Cerebellar nuclear complex (tissue), 1 donor: Measurements from ENCODE around the gene SCAMP2.
"Not testable (repeated sequence)": the region's sequence is repeated elsewhere in the genome, so short reads cannot be mapped to it uniquely, and the experiment has no call there.

Experiments used
- DNase-seq, 2 experiments: peaks; one replicate each; lab custom pipeline; 2025; lab: John Stamatoyannopoulos, UW

Gene SCAMP2

GRCh38 chr15:74890665-74890960 is 17.4 kb upstream of the SCAMP2 start:
- DNase-seq, result no peak

- DNase-seq, result peak; percentile 11 to 59
Measured at GRCh38 chr15:74889883-74890664, 16.9 kb upstream of the SCAMP2 start, which contains the start of gene MPI. MPI (plus strand) TSS chr15:74890042; CDS start chr15:74890074, 32 bp downstream.

GRCh38 chr15:74889390-74889882 is 16.3 kb upstream of the SCAMP2 start:
- DNase-seq, result peak in 1 of 2 experiments; percentile 57

GRCh38 chr15:74888716-74889115 is 15.6 kb upstream of the SCAMP2 start:
- no peak for DNase-seq

GRCh38 chr15:74887537-74888193 is 14.5 kb upstream of the SCAMP2 start:
- DNase-seq, result not testable (repeated sequence)

GRCh38 chr15:74885461-74885860 is 12.3 kb upstream of the SCAMP2 start:
- DNase-seq, result no peak

- no peak for DNase-seq
Measured at GRCh38 chr15:74884428-74885223, 11.5 kb upstream of the SCAMP2 start.

GRCh38 chr15:74882528-74882927 is 9.4 kb upstream of the SCAMP2 start:
- DNase-seq, result no peak

- no peak for DNase-seq
Measured at GRCh38 chr15:74878273-74878672, 5.1 kb upstream of the SCAMP2 start.

- no peak for DNase-seq
Measured at GRCh38 chr15:74873756-74874424, 725 bp upstream of the SCAMP2 start.

GRCh38 chr15:74872702-74873035 is 496 bp downstream of the SCAMP2 start:
- no peak for DNase-seq

GRCh38 chr15:74870436-74871215 is 2.5 kb downstream of the SCAMP2 start:
- DNase-seq, result no peak

- no peak for DNase-seq
Measured at GRCh38 chr15:74869726-74870407, 3.3 kb downstream of the SCAMP2 start.

- DNase-seq, result no peak
Measured at GRCh38 chr15:74869372-74869725, 3.8 kb downstream of the SCAMP2 start.

GRCh38 chr15:74868059-74868458 is 5.1 kb downstream of the SCAMP2 start:
- DNase-seq, result no peak

GRCh38 chr15:74867466-74868038 is 5.6 kb downstream of the SCAMP2 start:
- no peak for DNase-seq

- DNase-seq, result no peak
Measured at GRCh38 chr15:74866090-74866489, 7.1 kb downstream of the SCAMP2 start.

GRCh38 chr15:74865316-74865715 is 7.8 kb downstream of the SCAMP2 start:
- DNase-seq, result no peak

- no peak for DNase-seq
Measured at GRCh38 chr15:74864296-74864695, 8.9 kb downstream of the SCAMP2 start.

- no peak for DNase-seq
Measured at GRCh38 chr15:74863239-74864056, 9.7 kb downstream of the SCAMP2 start.
